ENCODE results near the gene USP13.

GRCh38 chr3:179671747-179672242, 19.0 kb downstream of the USP13 start:
- TF ChIP-seq, protein P1, sequence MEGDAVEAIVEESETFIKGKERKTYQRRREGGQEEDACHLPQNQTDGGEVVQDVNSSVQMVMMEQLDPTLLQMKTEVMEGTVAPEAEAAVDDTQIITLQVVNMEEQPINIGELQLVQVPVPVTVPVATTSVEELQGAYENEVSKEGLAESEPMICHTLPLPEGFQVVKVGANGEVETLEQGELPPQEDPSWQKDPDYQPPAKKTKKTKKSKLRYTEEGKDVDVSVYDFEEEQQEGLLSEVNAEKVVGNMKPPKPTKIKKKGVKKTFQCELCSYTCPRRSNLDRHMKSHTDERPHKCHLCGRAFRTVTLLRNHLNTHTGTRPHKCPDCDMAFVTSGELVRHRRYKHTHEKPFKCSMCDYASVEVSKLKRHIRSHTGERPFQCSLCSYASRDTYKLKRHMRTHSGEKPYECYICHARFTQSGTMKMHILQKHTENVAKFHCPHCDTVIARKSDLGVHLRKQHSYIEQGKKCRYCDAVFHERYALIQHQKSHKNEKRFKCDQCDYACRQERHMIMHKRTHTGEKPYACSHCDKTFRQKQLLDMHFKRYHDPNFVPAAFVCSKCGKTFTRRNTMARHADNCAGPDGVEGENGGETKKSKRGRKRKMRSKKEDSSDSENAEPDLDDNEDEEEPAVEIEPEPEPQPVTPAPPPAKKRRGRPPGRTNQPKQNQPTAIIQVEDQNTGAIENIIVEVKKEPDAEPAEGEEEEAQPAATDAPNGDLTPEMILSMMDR (IDR thresholded peaks at IDR 0.05) = peak in 1 of 6 experiments; percentile 7
- peak in 1 of 2 donors; percentile 35 for TF ChIP-seq POLR2A (IDR thresholded peaks at IDR 0.05)

Measured in adrenal gland (tissue), 5 donors.